ENCODE data around the gene ZBED4.

GRCh38 chr22:49917974-49918910 lies 64.6 kb downstream of the ZBED4 start, which contains the start of the genes ALG12 and CRELD2:
- peak; percentile 39 for TF ChIP-seq RAD21 (CRISPR knock-in tag; IDR thresholded peaks at IDR 0.05)
- TF ChIP-seq CREM (IDR thresholded peaks at IDR 0.05): no peak
- TF ChIP-seq CREM (CRISPR knock-in tag; IDR thresholded peaks at IDR 0.05): no peak
- peak; percentile 68; the same call in 1 of the 2 replicates for TF ChIP-seq IKZF5 (CRISPR knock-in tag; IDR thresholded peaks at IDR 0.05)
- TF ChIP-seq SALL2 (CRISPR knock-in tag; IDR thresholded peaks at IDR 0.05): peak; percentile 29
- TF ChIP-seq, protein P1, sequence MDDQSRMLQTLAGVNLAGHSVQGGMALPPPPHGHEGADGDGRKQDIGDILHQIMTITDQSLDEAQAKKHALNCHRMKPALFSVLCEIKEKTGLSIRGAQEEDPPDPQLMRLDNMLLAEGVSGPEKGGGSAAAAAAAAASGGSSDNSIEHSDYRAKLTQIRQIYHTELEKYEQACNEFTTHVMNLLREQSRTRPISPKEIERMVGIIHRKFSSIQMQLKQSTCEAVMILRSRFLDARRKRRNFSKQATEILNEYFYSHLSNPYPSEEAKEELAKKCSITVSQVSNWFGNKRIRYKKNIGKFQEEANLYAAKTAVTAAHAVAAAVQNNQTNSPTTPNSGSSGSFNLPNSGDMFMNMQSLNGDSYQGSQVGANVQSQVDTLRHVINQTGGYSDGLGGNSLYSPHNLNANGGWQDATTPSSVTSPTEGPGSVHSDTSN (CRISPR knock-in tag; IDR thresholded peaks at IDR 0.05; ENCODE audit: borderline replicate concordance): no peak
- no peak; a peak in 1 of 4 replicates for TF ChIP-seq REST (IDR thresholded peaks at IDR 0.05; ENCODE audit: borderline replicate concordance in 1 of 2, low read depth in 1 of 2, low read length in 2 of 2)
- TF ChIP-seq CREB1 (IDR thresholded peaks at IDR 0.05): no peak
- no peak for TF ChIP-seq CREB1 (CRISPR knock-in tag; IDR thresholded peaks at IDR 0.05)
- no peak for TF ChIP-seq HDAC2 (CRISPR knock-in tag; IDR thresholded peaks at IDR 0.05)
- peak; percentile 77 to 89 for TF ChIP-seq POLR2A (IDR thresholded peaks at IDR 0.05; ENCODE audit: insufficient read depth in 1 of 2, low read depth in 2 of 2, low read length in 2 of 2)
- TF ChIP-seq ZZZ3 (CRISPR knock-in tag; IDR thresholded peaks at IDR 0.05; ENCODE audit: borderline replicate concordance): no peak
- TF ChIP-seq NR1H2 (CRISPR knock-in tag; IDR thresholded peaks at IDR 0.05; ENCODE audit: borderline replicate concordance, low read depth): no peak
- TF ChIP-seq KAT2B (IDR thresholded peaks at IDR 0.05; ENCODE audit: borderline replicate concordance, low read depth, low read length): no peak
- TF ChIP-seq, protein P2, sequence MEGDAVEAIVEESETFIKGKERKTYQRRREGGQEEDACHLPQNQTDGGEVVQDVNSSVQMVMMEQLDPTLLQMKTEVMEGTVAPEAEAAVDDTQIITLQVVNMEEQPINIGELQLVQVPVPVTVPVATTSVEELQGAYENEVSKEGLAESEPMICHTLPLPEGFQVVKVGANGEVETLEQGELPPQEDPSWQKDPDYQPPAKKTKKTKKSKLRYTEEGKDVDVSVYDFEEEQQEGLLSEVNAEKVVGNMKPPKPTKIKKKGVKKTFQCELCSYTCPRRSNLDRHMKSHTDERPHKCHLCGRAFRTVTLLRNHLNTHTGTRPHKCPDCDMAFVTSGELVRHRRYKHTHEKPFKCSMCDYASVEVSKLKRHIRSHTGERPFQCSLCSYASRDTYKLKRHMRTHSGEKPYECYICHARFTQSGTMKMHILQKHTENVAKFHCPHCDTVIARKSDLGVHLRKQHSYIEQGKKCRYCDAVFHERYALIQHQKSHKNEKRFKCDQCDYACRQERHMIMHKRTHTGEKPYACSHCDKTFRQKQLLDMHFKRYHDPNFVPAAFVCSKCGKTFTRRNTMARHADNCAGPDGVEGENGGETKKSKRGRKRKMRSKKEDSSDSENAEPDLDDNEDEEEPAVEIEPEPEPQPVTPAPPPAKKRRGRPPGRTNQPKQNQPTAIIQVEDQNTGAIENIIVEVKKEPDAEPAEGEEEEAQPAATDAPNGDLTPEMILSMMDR (CRISPR knock-in tag; IDR thresholded peaks at IDR 0.05): peak; percentile 26; the same call in 1 of the 2 replicates
- peak; percentile 45; the same call in 1 of the 2 replicates for TF ChIP-seq POLR2AphosphoS5 (IDR thresholded peaks at IDR 0.05; ENCODE audit: low read depth, low read length)

All from HepG2 (cell line).